NT2/D1 (cell line): ENCODE results near the gene SLC9C2.

Experiments used
- SUZ12 ChIP-seq: IDR thresholded peaks from 2 replicates; pipeline ENCODE4 v1.6.1; 2011; ENCODE audit not compliant: insufficient read length, insufficient read depth; ENCODE audit errors: extremely low read depth
- YY1 ChIP-seq: IDR thresholded peaks from 2 replicates; pipeline ENCODE4 v1.6.1; 2011; ENCODE audit not compliant: insufficient read length, insufficient read depth
- ZNF274 ChIP-seq: IDR thresholded peaks from 2 replicates; pipeline ENCODE4 v1.6.1; 2011; ENCODE audit warnings: mild to moderate bottlenecking, low read depth, low read length

DNA sequence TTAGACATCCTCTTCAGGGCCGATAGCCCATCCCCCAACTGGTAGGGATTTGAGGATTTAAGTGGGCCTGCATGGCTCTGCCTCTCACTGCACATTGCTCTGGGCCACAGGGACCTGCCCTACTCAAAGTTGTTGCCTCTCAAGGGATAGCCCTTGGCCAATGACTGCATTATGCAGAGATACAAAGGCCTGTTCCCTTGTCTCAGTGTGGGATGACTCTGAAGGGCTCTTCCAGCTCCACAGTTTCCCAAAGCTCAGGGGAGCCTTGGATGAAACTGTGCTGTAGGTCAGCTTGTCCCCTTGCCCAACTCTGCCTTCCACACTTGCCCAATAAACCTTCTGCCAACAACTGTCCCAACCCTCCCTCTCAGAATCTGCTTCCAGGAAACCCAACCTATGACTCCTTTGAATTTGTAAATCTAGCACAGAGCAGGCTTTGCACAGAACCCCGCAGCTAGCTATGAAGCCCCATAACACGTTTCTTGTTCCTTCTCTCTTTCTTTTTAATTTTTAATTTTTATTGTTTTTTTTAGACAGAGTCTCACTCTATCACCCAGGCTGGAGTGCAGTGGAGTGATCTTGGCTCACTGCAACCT is 42.5 kb downstream of the SLC9C2 start:
- TF ChIP-seq ZNF274 (no peak), SUZ12 (no peak), YY1 (no peak)
